HepG2 (cell line): ENCODE results near the gene TPM2. TPM values are rescaled to one million over a fixed set of nuclear protein-coding genes. Genes with fewer than 3 reads are reported as not detected.

ENCODE experiments used
- ATM ChIP-seq: fragments of 450-650 bp; IDR thresholded peaks from 2 replicates; pipeline ENCODE4 v1.7.1; 2017; ENCODE audit warnings: mild to moderate bottlenecking, borderline replicate concordance
- DNMT1 ChIP-seq: sonication (generic); formaldehyde crosslinking; IDR thresholded peaks from 2 replicates; pipeline ENCODE4 v1.5.1; 2020; ENCODE audit warnings: mild to moderate bottlenecking, missing genetic modification reagents
- HNRNPK ChIP-seq: fragments of 200-400 bp; formaldehyde crosslinking; IDR thresholded peaks from 2 replicates; pipeline ENCODE4 v1.6.1; 2018; ENCODE audit warnings: low read length, low read depth, moderate library complexity, mild to moderate bottlenecking; ENCODE audit not compliant: poor library complexity, severe bottlenecking
- IKZF1 ChIP-seq: fragments of 450-650 bp; IDR thresholded peaks from 2 replicates; pipeline ENCODE4 v1.7.1; 2016
- KDM2A ChIP-seq: sonication (generic); formaldehyde crosslinking; IDR thresholded peaks from 2 replicates; pipeline ENCODE4 v1.4.0; 2020; ENCODE audit warnings: low read depth, missing genetic modification reagents, borderline replicate concordance
- NR2F6 ChIP-seq, 2 experiments: IDR thresholded peaks; 2 replicates each; pipeline ENCODE4 v1.6.1; 2016; ENCODE audit warnings: antibody characterized with exemption in 1 of 2, mild to moderate bottlenecking in 1 of 2
- REXO4 ChIP-seq: sonication (generic); formaldehyde crosslinking; IDR thresholded peaks from 2 replicates; pipeline ENCODE4 v1.8.0; 2022; ENCODE audit warnings: missing genetic modification reagents, mild to moderate bottlenecking, borderline replicate concordance
- RXRA ChIP-seq: sonication (generic); formaldehyde crosslinking; IDR thresholded peaks from 2 replicates; pipeline ENCODE4 v1.5.1; 2020; ENCODE audit warnings: missing genetic modification reagents
- SAP130 ChIP-seq: IDR thresholded peaks from 2 replicates; pipeline ENCODE4 v1.6.1; 2016; ENCODE audit warnings: low read depth
- ZFAT ChIP-seq: sonication (generic); formaldehyde crosslinking; conservative IDR thresholded peaks from 2 replicates; pipeline ENCODE4 v1.8.1; 2023; ENCODE audit warnings: missing genetic modification reagents, inconsistent platforms
- ZKSCAN5 ChIP-seq: sonication (generic); formaldehyde crosslinking; IDR thresholded peaks from 2 replicates; pipeline ENCODE4 v1.5.1; 2020; ENCODE audit warnings: mild to moderate bottlenecking, missing genetic modification reagents
- ZNF17 ChIP-seq: sonication (generic); formaldehyde crosslinking; IDR thresholded peaks from 2 replicates; pipeline ENCODE4 v1.5.0; 2020; ENCODE audit warnings: mild to moderate bottlenecking, missing genetic modification reagents
- ZNF382 ChIP-seq: sonication (generic); formaldehyde crosslinking; IDR thresholded peaks from 2 replicates; pipeline ENCODE4 v1.5.0; 2020; ENCODE audit warnings: missing genetic modification reagents, mild to moderate bottlenecking, borderline replicate concordance
- ZNF891 ChIP-seq: sonication (generic); formaldehyde crosslinking; IDR thresholded peaks from 2 replicates; pipeline ENCODE4 v1.5.0; 2020; ENCODE audit warnings: mild to moderate bottlenecking, missing genetic modification reagents
- ZSCAN9 ChIP-seq: IDR thresholded peaks from 2 replicates; pipeline ENCODE4 v1.6.1; 2016; ENCODE audit warnings: borderline replicate concordance
- polyA plus RNA-seq, 8 experiments: library from polyadenylated mRNA; depleted of rRNA in 3 of 8; stranded (reverse) in 7 of 8; unstranded in 1 of 8; fragments of >200 nt; fragmentation: Illumina TruSeq in 4 of 8; extraction: Trizol in 4 of 8; gene quantifications; 2 replicates each; pipeline versions ENCODE4 v1.2.1 to v1.2.3, GENCODE V29; 2011 to 2016; ENCODE audit warnings: low read depth in 4 of 8, missing spikeins in 1 of 8, mixed read lengths in 1 of 8; ENCODE audit not compliant: insufficient read depth in 1 of 8
- total RNA-seq, 5 experiments: library from RNA; depleted of rRNA; stranded (reverse); fragments of >200 nt; fragmentation: Illumina TruSeq; extraction: Trizol; gene quantifications; 2 replicates each; pipeline ENCODE4 v1.2.3, GENCODE V29; 2016; ENCODE audit warnings: low read depth in 1 of 5
- TF ChIP-seq, protein P1 (sequence below): sonication (generic); formaldehyde crosslinking; IDR thresholded peaks from 2 replicates; pipeline ENCODE4 v1.5.1; 2020; ENCODE audit warnings: mild to moderate bottlenecking, missing genetic modification reagents, moderate library complexity
- TF ChIP-seq, protein P2 (sequence below): sonication (generic); formaldehyde crosslinking; conservative IDR thresholded peaks from 2 replicates; pipeline ENCODE4 v1.4.0; 2020; ENCODE audit warnings: missing genetic modification reagents
- TF ChIP-seq, protein P3 (sequence below): sonication (generic); formaldehyde crosslinking; IDR thresholded peaks from 2 replicates; pipeline ENCODE4 v1.4.0; 2020; ENCODE audit warnings: missing genetic modification reagents
- TF ChIP-seq, protein P4 (sequence below): IDR thresholded peaks from 2 replicates; pipeline ENCODE4 v1.6.1; 2012; ENCODE audit warnings: inconsistent platforms
- TF ChIP-seq, protein P5 (sequence below): sonication (generic); formaldehyde crosslinking; IDR thresholded peaks from 2 replicates; pipeline ENCODE4 v1.4.0; 2020; ENCODE audit warnings: mild to moderate bottlenecking, missing genetic modification reagents
- TF ChIP-seq, protein P6 (sequence below): sonication (generic); formaldehyde crosslinking; IDR thresholded peaks from 2 replicates; pipeline ENCODE4 v1.8.1; 2023; ENCODE audit warnings: mild to moderate bottlenecking, inconsistent platforms, moderate library complexity, missing genetic modification reagents, borderline replicate concordance

The TPM2 gene
- total and polyA plus RNA-seq, 2 of the 13 experiments (the other 11 are each of a cell fraction or from before 2014, with no cell fraction given) = 3.1 to 10.7 TPM

DNA sequence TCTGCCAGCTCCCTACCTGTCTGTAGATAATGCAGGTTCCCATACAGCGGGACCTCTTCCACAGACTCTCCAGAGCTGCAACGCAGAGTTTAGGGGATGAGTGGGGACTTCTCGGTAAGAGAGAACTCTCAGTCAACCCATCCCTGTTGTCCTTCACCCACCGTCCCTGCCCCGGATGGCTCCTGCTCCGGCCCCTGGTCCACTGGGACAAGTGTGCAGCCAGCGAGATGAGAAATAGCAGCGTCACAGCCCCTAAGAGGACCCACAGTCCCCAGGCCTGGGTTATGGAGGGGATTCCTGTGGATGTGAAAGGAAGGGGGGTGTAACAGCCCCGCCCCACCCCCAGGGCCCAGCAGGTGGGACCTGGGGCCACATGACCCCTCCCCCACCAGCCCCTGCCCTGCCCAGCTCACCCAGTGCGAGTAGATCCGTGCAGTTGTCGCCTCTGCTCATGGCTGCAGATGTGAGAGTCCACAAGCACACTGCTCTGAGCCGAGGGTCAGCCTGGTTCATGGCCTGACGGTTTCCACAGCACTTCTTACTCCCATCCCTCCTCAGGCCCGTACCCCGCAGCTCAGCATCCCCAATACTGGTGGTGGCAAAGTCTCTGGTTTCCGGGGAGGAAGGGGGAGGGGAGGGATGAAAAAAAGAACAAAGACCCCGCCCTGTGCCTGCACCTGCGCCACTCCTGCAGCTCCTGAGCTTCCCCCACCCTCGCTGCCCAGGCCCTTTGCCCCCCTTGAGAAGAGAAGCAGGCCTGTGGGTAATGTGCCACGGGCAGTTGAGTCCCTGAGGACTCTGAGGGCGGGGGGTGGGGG is 39.2 kb downstream of the TPM2 start, which contains the start of gene SIT1 (continued):
- TF ChIP-seq REXO4 (CRISPR knock-in tag) = no peak
- TF ChIP-seq ZNF382 (CRISPR knock-in tag) = no peak
- TF ChIP-seq, protein P1, sequence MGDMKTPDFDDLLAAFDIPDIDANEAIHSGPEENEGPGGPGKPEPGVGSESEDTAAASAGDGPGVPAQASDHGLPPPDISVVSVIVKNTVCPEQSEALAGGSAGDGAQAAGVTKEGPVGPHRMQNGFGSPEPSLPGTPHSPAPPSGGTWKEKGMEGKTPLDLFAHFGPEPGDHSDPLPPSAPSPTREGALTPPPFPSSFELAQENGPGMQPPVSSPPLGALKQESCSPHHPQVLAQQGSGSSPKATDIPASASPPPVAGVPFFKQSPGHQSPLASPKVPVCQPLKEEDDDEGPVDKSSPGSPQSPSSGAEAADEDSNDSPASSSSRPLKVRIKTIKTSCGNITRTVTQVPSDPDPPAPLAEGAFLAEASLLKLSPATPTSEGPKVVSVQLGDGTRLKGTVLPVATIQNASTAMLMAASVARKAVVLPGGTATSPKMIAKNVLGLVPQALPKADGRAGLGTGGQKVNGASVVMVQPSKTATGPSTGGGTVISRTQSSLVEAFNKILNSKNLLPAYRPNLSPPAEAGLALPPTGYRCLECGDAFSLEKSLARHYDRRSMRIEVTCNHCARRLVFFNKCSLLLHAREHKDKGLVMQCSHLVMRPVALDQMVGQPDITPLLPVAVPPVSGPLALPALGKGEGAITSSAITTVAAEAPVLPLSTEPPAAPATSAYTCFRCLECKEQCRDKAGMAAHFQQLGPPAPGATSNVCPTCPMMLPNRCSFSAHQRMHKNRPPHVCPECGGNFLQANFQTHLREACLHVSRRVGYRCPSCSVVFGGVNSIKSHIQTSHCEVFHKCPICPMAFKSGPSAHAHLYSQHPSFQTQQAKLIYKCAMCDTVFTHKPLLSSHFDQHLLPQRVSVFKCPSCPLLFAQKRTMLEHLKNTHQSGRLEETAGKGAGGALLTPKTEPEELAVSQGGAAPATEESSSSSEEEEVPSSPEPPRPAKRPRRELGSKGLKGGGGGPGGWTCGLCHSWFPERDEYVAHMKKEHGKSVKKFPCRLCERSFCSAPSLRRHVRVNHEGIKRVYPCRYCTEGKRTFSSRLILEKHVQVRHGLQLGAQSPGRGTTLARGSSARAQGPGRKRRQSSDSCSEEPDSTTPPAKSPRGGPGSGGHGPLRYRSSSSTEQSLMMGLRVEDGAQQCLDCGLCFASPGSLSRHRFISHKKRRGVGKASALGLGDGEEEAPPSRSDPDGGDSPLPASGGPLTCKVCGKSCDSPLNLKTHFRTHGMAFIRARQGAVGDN (CRISPR knock-in tag) = peak; percentile 83
- no peak for TF ChIP-seq KDM2A
- TF ChIP-seq ZFAT = no peak
- TF ChIP-seq ZKSCAN5 = no peak
- TF ChIP-seq, protein P2, sequence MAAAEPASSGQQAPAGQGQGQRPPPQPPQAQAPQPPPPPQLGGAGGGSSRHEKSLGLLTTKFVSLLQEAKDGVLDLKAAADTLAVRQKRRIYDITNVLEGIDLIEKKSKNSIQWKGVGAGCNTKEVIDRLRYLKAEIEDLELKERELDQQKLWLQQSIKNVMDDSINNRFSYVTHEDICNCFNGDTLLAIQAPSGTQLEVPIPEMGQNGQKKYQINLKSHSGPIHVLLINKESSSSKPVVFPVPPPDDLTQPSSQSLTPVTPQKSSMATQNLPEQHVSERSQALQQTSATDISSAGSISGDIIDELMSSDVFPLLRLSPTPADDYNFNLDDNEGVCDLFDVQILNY = no peak
- TF ChIP-seq, protein P3, sequence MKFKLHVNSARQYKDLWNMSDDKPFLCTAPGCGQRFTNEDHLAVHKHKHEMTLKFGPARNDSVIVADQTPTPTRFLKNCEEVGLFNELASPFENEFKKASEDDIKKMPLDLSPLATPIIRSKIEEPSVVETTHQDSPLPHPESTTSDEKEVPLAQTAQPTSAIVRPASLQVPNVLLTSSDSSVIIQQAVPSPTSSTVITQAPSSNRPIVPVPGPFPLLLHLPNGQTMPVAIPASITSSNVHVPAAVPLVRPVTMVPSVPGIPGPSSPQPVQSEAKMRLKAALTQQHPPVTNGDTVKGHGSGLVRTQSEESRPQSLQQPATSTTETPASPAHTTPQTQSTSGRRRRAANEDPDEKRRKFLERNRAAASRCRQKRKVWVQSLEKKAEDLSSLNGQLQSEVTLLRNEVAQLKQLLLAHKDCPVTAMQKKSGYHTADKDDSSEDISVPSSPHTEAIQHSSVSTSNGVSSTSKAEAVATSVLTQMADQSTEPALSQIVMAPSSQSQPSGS (CRISPR knock-in tag) = no peak
- TF ChIP-seq, protein P4, sequence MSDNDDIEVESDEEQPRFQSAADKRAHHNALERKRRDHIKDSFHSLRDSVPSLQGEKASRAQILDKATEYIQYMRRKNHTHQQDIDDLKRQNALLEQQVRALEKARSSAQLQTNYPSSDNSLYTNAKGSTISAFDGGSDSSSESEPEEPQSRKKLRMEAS = peak; percentile 75
- TF ChIP-seq ATM = no peak
- TF ChIP-seq DNMT1 = 0 out of 2 replicates have a peak, but pooled peaks have one; percentile 58
- no peak for TF ChIP-seq ZNF17 (CRISPR knock-in tag)
- no peak for TF ChIP-seq ZSCAN9
- TF ChIP-seq ZNF891 (CRISPR knock-in tag) = no peak
- TF ChIP-seq, protein P5, sequence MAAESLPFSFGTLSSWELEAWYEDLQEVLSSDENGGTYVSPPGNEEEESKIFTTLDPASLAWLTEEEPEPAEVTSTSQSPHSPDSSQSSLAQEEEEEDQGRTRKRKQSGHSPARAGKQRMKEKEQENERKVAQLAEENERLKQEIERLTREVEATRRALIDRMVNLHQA (CRISPR knock-in tag) = no peak
- peak; percentile 40 for TF ChIP-seq SAP130 (CRISPR knock-in tag)
- TF ChIP-seq HNRNPK = no peak
- TF ChIP-seq, protein P6, sequence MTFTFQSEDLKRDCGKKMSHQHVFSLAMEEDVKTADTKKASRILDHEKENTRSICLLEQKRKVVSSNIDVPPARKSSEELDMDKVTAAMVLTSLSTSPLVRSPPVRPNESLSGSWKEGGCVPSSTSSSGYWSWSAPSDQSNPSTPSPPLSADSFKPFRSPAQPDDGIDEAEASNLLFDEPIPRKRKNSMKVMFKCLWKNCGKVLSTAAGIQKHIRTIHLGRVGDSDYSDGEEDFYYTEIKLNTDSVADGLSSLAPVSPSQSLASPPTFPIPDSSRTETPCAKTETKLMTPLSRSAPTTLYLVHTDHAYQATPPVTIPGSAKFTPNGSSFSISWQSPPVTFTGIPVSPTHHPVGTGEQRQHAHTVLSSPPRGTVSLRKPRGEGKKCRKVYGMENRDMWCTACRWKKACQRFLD (CRISPR knock-in tag) = no peak
- no peak for TF ChIP-seq RXRA
- no peak for TF ChIP-seq NR2F6 (IDR thresholded peaks at IDR 0.05)
- 0 out of 2 replicates have a peak, but pooled peaks have one; percentile 14 for TF ChIP-seq NR2F6 (CRISPR knock-in tag; IDR thresholded peaks at IDR 0.05)
- no peak for TF ChIP-seq IKZF1
